Neural progenitor cell (in vitro differentiated cells): ENCODE results near the gene LRP1B.

Experiments used
- CTCF ChIP-seq: fragments of 200-600 bp; sonication (generic); IDR thresholded peaks from 2 replicates; pipeline ENCODE4 v1.5.1; 2017; ENCODE audit warnings: antibody characterized with exemption, mild to moderate bottlenecking
- EZH2 ChIP-seq: fragments of 200-600 bp; sonication (generic); IDR thresholded peaks from 2 replicates; pipeline ENCODE4 v1.6.1; 2017; ENCODE audit warnings: antibody characterized with exemption, mild to moderate bottlenecking, moderate library complexity
- EZH2phosphoT487 ChIP-seq: fragments of 200-600 bp; sonication (generic); IDR thresholded peaks from 2 replicates; pipeline ENCODE4 v1.6.1; 2017; ENCODE audit warnings: antibody characterized with exemption

GRCh38 chr2:140988597-140988996 is 1142.2 kb downstream of the LRP1B start:
- TF ChIP-seq CTCF (no peak), EZH2 (no peak), EZH2phosphoT487 (no peak)
